HG03097 (cell line): ENCODE measurements around the gene AVP.

Experiments
- ATAC-seq: cut with Tn5 transposase; IDR thresholded peaks from one replicate; pipeline ENCODE4 v1.9.1; 2021; ENCODE audit not compliant: unreplicated experiment, low FRiP score

AVP gene

GRCh38 chr20:3111507-3111906 is 27.0 kb upstream of the AVP start:
- ATAC-seq, result no peak

GRCh38 chr20:3109350-3110302 is 25.1 kb upstream of the AVP start:
- no peak for ATAC-seq

GRCh38 chr20:3107464-3108025 is 23.0 kb upstream of the AVP start:
- no peak for ATAC-seq

GRCh38 chr20:3106658-3107463 is 22.3 kb upstream of the AVP start:
- ATAC-seq, result no peak

GRCh38 chr20:3106185-3106584 is 21.7 kb upstream of the AVP start:
- no peak for ATAC-seq

GRCh38 chr20:3105256-3106137 is 21.0 kb upstream of the AVP start:
- no peak for ATAC-seq

- no peak for ATAC-seq
These were observed 19.0 kb upstream of the AVP start for GRCh38 chr20:3103369-3104032.

- no peak for ATAC-seq
These were observed 18.2 kb upstream of the AVP start for GRCh38 chr20:3102575-3103368.

GRCh38 chr20:3101737-3102574 is 17.4 kb upstream of the AVP start:
- no peak for ATAC-seq

- ATAC-seq, result no peak
These were observed 16.7 kb upstream of the AVP start for GRCh38 chr20:3101251-3101650.

GRCh38 chr20:3100480-3100879 is 16.0 kb upstream of the AVP start:
- ATAC-seq, result no peak

- ATAC-seq, result no peak
These were observed 10.5 kb upstream of the AVP start for GRCh38 chr20:3094848-3095629.

GRCh38 chr20:3093861-3094361 is 9.4 kb upstream of the AVP start:
- no peak for ATAC-seq

GRCh38 chr20:3092611-3093379 is 8.3 kb upstream of the AVP start:
- ATAC-seq, result no peak

GRCh38 chr20:3090565-3090964 is 6.0 kb upstream of the AVP start:
- ATAC-seq, result no peak

GRCh38 chr20:3088031-3088430 is 3.5 kb upstream of the AVP start:
- no peak for ATAC-seq
